Measurements from ENCODE around the gene SSPN.

DNA sequence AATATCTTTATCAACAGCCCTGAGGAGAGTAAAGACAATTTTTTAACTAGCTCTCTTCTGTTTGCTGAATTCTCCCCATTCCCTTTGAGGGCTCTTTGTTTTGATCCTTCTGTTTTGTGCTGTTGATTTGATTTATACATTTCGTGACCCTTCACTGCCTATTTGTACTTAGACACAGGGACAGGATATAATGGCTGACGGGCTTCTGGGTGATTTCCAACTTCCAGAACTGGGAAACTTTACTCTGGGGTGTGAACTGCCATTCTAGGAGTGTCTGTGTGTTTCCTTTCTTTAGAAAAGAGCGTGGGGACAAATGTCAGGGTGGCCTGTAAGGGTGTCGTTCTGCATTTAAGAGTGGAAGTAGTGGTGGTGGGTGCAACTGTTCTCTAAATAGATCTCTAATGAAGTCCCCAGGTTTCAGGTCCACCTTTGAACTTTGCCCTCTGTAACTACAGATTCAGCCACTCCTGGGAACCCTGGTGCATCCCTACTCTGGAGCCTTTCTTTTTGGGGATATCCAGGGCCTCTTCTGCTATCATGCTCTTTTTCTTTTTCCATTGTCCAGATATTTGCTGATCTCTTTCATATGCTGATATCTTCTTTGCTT lies 22.3 kb upstream of the SSPN start:
- TF ChIP-seq, protein P1, sequence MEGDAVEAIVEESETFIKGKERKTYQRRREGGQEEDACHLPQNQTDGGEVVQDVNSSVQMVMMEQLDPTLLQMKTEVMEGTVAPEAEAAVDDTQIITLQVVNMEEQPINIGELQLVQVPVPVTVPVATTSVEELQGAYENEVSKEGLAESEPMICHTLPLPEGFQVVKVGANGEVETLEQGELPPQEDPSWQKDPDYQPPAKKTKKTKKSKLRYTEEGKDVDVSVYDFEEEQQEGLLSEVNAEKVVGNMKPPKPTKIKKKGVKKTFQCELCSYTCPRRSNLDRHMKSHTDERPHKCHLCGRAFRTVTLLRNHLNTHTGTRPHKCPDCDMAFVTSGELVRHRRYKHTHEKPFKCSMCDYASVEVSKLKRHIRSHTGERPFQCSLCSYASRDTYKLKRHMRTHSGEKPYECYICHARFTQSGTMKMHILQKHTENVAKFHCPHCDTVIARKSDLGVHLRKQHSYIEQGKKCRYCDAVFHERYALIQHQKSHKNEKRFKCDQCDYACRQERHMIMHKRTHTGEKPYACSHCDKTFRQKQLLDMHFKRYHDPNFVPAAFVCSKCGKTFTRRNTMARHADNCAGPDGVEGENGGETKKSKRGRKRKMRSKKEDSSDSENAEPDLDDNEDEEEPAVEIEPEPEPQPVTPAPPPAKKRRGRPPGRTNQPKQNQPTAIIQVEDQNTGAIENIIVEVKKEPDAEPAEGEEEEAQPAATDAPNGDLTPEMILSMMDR (IDR thresholded peaks at IDR 0.05), result no peak
- no peak for TF ChIP-seq POLR2A (IDR thresholded peaks at IDR 0.05)
